HEK293 (cell line): Measurements from ENCODE around the gene ZER1.

Source experiments
- HOXD13 ChIP-seq: sonication (generic); formaldehyde crosslinking; IDR thresholded peaks from 2 replicates; pipeline ENCODE4 v1.8.0; 2022; ENCODE audit warnings: missing genetic modification reagents, borderline replicate concordance
- OSR2 ChIP-seq: fragments of 450-650 bp; formaldehyde crosslinking; IDR thresholded peaks from 2 replicates; pipeline ENCODE4 v1.5.1; 2016; ENCODE audit warnings: missing biosample characterization, missing genetic modification characterization
- SP3 ChIP-seq: fragments of 450-650 bp; formaldehyde crosslinking; IDR thresholded peaks from 2 replicates; pipeline ENCODE4 v1.5.1; 2016; ENCODE audit warnings: missing biosample characterization, missing genetic modification characterization
- WT1 ChIP-seq: fragments of 450-650 bp; formaldehyde crosslinking; IDR thresholded peaks from 2 replicates; pipeline ENCODE4 v1.5.1; 2016; ENCODE audit warnings: missing biosample characterization, missing genetic modification characterization
- YY1 ChIP-seq: fragments of 450-650 bp; formaldehyde crosslinking; IDR thresholded peaks from 2 replicates; pipeline ENCODE4 v1.5.1; 2018; ENCODE audit warnings: missing biosample characterization, missing genetic modification characterization
- ZBTB1 ChIP-seq: fragments of 450-650 bp; formaldehyde crosslinking; IDR thresholded peaks from 2 replicates; pipeline ENCODE4 v1.5.1; 2016; ENCODE audit warnings: missing biosample characterization, missing genetic modification characterization
- ZBTB8A ChIP-seq: fragments of 450-650 bp; formaldehyde crosslinking; IDR thresholded peaks from 2 replicates; pipeline ENCODE4 v1.5.1; 2016; ENCODE audit warnings: missing biosample characterization, missing genetic modification characterization
- ZNF133 ChIP-seq: fragments of 450-650 bp; formaldehyde crosslinking; IDR thresholded peaks from 2 replicates; pipeline ENCODE4 v1.5.1; 2016; ENCODE audit warnings: missing biosample characterization, missing genetic modification characterization
- ZNF24 ChIP-seq: fragments of 450-650 bp; formaldehyde crosslinking; IDR thresholded peaks from 2 replicates; pipeline ENCODE4 v1.5.1; 2016; ENCODE audit warnings: missing biosample characterization, missing genetic modification characterization
- ZNF335 ChIP-seq: fragments of 450-650 bp; formaldehyde crosslinking; conservative IDR thresholded peaks from 2 replicates; pipeline ENCODE4 v1.5.1; 2016; ENCODE audit warnings: missing biosample characterization, missing genetic modification characterization
- ZNF544 ChIP-seq: fragments of 450-650 bp; formaldehyde crosslinking; IDR thresholded peaks from 2 replicates; pipeline ENCODE4 v1.5.0; 2017; ENCODE audit warnings: missing biosample characterization, missing genetic modification characterization
- ZNF571 ChIP-seq: fragments of 450-650 bp; formaldehyde crosslinking; IDR thresholded peaks from 2 replicates; pipeline ENCODE4 v1.5.0; 2017; ENCODE audit warnings: missing biosample characterization, missing genetic modification characterization
- ZNF610 ChIP-seq: fragments of 450-650 bp; formaldehyde crosslinking; IDR thresholded peaks from 2 replicates; pipeline ENCODE4 v1.5.1; 2016; ENCODE audit warnings: missing biosample characterization, missing genetic modification characterization, borderline replicate concordance
- TF ChIP-seq, protein P1 (sequence below): fragments of 450-650 bp; formaldehyde crosslinking; IDR thresholded peaks from 2 replicates; pipeline ENCODE4 v1.5.1; 2016; ENCODE audit warnings: missing biosample characterization, missing genetic modification characterization, borderline replicate concordance
- TF ChIP-seq, protein P2 (sequence below): fragments of 450-650 bp; formaldehyde crosslinking; IDR thresholded peaks from 2 replicates; pipeline ENCODE4 v1.5.1; 2016; ENCODE audit warnings: missing biosample characterization, missing genetic modification characterization
- TF ChIP-seq, protein P3 (sequence below): fragments of 450-650 bp; formaldehyde crosslinking; IDR thresholded peaks from 2 replicates; pipeline ENCODE4 v1.5.1; 2016; ENCODE audit warnings: missing biosample characterization, missing genetic modification characterization
- TF ChIP-seq, protein P4 (sequence below): fragments of 450-650 bp; formaldehyde crosslinking; IDR thresholded peaks from 2 replicates; pipeline ENCODE4 v1.5.1; 2016; ENCODE audit warnings: missing biosample characterization, missing genetic modification characterization
- TF ChIP-seq, protein P5 (sequence below): fragments of 450-650 bp; formaldehyde crosslinking; IDR thresholded peaks from 2 replicates; pipeline ENCODE4 v1.5.1; 2017; ENCODE audit warnings: missing biosample characterization, missing genetic modification characterization
- TF ChIP-seq, protein P6 (sequence below): fragments of 450-650 bp; formaldehyde crosslinking; conservative IDR thresholded peaks from 2 replicates; pipeline ENCODE4 v1.5.1; 2016; ENCODE audit warnings: low read depth, missing biosample characterization, missing genetic modification characterization
- TF ChIP-seq, protein P7 (sequence below): fragments of 450-650 bp; formaldehyde crosslinking; IDR thresholded peaks from 2 replicates; pipeline ENCODE4 v1.5.1; 2016; ENCODE audit warnings: missing biosample characterization, missing genetic modification characterization
- TF ChIP-seq, protein P8 (sequence below): fragments of 450-650 bp; formaldehyde crosslinking; IDR thresholded peaks from 2 replicates; pipeline ENCODE4 v1.5.1; 2016; ENCODE audit warnings: missing biosample characterization, missing genetic modification characterization

ZER1 gene

DNA sequence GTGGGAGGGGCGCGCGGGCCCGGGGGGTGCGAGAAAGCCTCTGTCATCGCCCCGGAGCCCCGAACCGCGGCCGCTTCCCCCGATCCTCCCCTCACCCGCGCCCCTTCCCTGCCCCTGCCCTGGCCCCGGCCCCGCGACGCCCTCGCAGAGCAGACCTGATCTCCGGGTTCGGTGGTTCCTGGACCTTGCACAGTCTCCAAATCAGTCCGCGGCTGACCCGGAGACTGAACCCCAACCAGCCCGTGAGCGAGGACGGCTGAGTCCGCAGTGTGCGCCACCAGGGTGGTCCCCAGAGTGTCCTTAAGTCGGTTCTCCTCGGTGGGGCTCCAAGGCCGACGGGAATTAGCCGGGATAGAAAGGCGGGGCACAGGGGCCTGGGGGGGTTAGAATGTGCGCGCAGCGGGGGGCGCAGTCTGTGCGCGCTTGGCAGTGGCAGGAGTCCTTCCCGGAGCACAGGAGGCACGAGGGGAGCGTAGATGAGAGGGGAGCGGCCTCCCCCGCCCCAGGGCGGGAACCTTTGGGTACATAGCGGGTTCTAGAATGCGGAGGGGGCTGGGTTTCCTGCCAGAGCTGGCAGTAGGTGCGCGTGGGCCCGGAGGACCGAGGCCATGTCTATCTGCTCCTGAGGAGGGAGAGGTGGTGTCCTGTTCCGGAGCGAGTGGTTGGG lies 68.6 kb downstream of the ZER1 start (continued):
- TF ChIP-seq HOXD13 (0 out of 2 replicates have a peak, but pooled peaks have one; percentile 20), ZNF610 (peak; percentile 81; the same call in 1 of the 2 replicates), SP3 (tag by site-specific recombination) (peak; percentile 73), YY1 (tag by site-specific recombination) (peak; percentile 33; the same call in 1 of the 2 replicates), ZNF335 (tag by site-specific recombination) (peak; percentile 53), ZNF24 (tag by site-specific recombination) (0 out of 2 replicates have a peak, but pooled peaks have one; percentile 54), OSR2 (tag by site-specific recombination) (0 out of 2 replicates have a peak, but pooled peaks have one; percentile 22), ZBTB1 (tag by site-specific recombination) (no peak), ZNF571 (tag by site-specific recombination) (no peak), WT1 (tag by site-specific recombination) (peak; percentile 64; the same call in 1 of the 2 replicates), ZNF544 (no peak), ZNF133 (tag by site-specific recombination) (no peak), ZBTB8A (peak; percentile 52)
- TF ChIP-seq, protein P1, sequence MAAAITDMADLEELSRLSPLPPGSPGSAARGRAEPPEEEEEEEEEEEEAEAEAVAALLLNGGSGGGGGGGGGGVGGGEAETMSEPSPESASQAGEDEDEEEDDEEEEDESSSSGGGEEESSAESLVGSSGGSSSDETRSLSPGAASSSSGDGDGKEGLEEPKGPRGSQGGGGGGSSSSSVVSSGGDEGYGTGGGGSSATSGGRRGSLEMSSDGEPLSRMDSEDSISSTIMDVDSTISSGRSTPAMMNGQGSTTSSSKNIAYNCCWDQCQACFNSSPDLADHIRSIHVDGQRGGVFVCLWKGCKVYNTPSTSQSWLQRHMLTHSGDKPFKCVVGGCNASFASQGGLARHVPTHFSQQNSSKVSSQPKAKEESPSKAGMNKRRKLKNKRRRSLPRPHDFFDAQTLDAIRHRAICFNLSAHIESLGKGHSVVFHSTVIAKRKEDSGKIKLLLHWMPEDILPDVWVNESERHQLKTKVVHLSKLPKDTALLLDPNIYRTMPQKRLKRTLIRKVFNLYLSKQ: no peak
- TF ChIP-seq, protein P2, sequence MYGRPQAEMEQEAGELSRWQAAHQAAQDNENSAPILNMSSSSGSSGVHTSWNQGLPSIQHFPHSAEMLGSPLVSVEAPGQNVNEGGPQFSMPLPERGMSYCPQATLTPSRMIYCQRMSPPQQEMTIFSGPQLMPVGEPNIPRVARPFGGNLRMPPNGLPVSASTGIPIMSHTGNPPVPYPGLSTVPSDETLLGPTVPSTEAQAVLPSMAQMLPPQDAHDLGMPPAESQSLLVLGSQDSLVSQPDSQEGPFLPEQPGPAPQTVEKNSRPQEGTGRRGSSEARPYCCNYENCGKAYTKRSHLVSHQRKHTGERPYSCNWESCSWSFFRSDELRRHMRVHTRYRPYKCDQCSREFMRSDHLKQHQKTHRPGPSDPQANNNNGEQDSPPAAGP: peak; percentile 82
- TF ChIP-seq, protein P3, sequence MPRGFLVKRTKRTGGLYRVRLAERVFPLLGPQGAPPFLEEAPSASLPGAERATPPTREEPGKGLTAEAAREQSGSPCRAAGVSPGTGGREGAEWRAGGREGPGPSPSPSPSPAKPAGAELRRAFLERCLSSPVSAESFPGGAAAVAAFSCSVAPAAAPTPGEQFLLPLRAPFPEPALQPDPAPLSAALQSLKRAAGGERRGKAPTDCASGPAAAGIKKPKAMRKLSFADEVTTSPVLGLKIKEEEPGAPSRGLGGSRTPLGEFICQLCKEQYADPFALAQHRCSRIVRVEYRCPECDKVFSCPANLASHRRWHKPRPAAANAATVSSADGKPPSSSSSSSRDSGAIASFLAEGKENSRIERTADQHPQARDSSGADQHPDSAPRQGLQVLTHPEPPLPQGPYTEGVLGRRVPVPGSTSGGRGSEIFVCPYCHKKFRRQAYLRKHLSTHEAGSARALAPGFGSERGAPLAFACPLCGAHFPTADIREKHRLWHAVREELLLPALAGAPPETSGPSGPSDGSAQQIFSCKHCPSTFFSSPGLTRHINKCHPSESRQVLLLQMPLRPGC: 0 out of 2 replicates have a peak, but pooled peaks have one; percentile 14
- TF ChIP-seq, protein P4, sequence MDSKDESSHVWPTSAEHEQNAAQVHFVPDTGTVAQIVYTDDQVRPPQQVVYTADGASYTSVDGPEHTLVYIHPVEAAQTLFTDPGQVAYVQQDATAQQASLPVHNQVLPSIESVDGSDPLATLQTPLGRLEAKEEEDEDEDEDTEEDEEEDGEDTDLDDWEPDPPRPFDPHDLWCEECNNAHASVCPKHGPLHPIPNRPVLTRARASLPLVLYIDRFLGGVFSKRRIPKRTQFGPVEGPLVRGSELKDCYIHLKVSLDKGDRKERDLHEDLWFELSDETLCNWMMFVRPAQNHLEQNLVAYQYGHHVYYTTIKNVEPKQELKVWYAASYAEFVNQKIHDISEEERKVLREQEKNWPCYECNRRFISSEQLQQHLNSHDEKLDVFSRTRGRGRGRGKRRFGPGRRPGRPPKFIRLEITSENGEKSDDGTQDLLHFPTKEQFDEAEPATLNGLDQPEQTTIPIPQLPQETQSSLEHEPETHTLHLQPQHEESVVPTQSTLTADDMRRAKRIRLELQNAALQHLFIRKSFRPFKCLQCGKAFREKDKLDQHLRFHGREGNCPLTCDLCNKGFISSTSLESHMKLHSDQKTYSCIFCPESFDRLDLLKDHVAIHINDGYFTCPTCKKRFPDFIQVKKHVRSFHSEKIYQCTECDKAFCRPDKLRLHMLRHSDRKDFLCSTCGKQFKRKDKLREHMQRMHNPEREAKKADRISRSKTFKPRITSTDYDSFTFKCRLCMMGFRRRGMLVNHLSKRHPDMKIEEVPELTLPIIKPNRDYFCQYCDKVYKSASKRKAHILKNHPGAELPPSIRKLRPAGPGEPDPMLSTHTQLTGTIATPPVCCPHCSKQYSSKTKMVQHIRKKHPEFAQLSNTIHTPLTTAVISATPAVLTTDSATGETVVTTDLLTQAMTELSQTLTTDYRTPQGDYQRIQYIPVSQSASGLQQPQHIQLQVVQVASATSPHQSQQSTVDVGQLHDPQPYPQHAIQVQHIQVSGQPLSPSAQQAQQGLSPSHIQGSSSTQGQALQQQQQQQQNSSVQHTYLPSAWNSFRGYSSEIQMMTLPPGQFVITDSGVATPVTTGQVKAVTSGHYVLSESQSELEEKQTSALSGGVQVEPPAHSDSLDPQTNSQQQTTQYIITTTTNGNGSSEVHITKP (tag by site-specific recombination): peak; percentile 7; the same call in 1 of the 2 replicates
- TF ChIP-seq, protein P5, sequence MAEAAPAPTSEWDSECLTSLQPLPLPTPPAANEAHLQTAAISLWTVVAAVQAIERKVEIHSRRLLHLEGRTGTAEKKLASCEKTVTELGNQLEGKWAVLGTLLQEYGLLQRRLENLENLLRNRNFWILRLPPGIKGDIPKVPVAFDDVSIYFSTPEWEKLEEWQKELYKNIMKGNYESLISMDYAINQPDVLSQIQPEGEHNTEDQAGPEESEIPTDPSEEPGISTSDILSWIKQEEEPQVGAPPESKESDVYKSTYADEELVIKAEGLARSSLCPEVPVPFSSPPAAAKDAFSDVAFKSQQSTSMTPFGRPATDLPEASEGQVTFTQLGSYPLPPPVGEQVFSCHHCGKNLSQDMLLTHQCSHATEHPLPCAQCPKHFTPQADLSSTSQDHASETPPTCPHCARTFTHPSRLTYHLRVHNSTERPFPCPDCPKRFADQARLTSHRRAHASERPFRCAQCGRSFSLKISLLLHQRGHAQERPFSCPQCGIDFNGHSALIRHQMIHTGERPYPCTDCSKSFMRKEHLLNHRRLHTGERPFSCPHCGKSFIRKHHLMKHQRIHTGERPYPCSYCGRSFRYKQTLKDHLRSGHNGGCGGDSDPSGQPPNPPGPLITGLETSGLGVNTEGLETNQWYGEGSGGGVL (tag by site-specific recombination): peak; percentile 100
- TF ChIP-seq, protein P6, sequence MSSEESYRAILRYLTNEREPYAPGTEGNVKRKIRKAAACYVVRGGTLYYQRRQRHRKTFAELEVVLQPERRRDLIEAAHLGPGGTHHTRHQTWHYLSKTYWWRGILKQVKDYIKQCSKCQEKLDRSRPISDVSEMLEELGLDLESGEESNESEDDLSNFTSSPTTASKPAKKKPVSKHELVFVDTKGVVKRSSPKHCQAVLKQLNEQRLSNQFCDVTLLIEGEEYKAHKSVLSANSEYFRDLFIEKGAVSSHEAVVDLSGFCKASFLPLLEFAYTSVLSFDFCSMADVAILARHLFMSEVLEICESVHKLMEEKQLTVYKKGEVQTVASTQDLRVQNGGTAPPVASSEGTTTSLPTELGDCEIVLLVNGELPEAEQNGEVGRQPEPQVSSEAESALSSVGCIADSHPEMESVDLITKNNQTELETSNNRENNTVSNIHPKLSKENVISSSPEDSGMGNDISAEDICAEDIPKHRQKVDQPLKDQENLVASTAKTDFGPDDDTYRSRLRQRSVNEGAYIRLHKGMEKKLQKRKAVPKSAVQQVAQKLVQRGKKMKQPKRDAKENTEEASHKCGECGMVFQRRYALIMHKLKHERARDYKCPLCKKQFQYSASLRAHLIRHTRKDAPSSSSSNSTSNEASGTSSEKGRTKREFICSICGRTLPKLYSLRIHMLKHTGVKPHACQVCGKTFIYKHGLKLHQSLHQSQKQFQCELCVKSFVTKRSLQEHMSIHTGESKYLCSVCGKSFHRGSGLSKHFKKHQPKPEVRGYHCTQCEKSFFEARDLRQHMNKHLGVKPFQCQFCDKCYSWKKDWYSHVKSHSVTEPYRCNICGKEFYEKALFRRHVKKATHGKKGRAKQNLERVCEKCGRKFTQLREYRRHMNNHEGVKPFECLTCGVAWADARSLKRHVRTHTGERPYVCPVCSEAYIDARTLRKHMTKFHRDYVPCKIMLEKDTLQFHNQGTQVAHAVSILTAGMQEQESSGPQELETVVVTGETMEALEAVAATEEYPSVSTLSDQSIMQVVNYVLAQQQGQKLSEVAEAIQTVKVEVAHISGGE (tag by site-specific recombination): peak; percentile 89
- TF ChIP-seq, protein P7, sequence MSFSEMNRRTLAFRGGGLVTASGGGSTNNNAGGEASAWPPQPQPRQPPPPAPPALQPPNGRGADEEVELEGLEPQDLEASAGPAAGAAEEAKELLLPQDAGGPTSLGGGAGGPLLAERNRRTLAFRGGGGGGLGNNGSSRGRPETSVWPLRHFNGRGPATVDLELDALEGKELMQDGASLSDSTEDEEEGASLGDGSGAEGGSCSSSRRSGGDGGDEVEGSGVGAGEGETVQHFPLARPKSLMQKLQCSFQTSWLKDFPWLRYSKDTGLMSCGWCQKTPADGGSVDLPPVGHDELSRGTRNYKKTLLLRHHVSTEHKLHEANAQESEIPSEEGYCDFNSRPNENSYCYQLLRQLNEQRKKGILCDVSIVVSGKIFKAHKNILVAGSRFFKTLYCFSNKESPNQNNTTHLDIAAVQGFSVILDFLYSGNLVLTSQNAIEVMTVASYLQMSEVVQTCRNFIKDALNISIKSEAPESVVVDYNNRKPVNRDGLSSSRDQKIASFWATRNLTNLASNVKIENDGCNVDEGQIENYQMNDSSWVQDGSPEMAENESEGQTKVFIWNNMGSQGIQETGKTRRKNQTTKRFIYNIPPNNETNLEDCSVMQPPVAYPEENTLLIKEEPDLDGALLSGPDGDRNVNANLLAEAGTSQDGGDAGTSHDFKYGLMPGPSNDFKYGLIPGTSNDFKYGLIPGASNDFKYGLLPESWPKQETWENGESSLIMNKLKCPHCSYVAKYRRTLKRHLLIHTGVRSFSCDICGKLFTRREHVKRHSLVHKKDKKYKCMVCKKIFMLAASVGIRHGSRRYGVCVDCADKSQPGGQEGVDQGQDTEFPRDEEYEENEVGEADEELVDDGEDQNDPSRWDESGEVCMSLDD (tag by site-specific recombination): peak; percentile 90
- TF ChIP-seq, protein P8, sequence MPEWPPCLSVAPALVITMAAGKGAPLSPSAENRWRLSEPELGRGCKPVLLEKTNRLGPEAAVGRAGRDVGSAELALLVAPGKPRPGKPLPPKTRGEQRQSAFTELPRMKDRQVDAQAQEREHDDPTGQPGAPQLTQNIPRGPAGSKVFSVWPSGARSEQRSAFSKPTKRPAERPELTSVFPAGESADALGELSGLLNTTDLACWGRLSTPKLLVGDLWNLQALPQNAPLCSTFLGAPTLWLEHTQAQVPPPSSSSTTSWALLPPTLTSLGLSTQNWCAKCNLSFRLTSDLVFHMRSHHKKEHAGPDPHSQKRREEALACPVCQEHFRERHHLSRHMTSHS: no peak
